ENCODE results near the gene CAMSAP1. TPM values are rescaled to one million over a fixed set of nuclear protein-coding genes. Genes with fewer than 3 reads are reported as not detected.

Gene CAMSAP1
- total and polyA plus RNA-seq, 4 donors = 5.0 to 29.8 (median 15.1) TPM

DNA sequence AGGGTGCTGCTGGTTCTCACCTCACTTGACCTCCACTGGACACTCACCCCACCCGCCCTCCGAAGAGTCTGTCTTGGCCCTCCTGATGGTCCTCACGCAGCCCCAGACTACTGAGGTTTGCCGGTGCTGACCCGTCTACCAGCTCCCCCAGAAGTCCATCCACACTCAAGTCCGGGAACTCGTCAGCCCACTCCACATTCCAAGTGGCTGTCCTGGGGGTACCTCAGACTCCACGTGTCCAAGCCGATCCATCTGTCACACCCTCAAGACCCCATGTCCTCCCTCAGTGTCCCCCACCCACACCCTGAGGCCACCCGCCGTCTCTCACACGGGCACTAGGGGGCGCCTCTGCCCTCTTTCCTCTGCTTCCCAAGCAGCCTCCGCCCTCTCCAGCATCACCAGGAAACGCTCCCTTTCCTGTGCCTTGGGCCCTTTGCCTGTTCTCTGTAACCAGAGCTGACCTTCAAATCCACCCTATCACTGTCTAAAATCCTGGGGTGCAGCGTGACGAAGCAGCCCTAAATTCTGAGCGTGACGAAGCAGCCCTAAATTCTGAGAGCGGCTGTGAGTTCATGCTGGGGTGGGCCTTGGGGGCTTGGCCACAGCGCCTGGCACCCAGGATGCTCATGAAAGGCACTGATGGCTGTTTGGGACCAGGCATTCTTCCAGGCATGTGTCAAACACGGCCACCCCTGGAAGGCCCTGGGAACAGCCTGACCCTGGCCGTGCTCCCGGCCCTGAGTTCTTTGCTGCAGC is 109.7 kb downstream of the CAMSAP1 start:
- ATAC-seq (ENCODE audit: insufficient read depth, low FRiP score) = no peak
- no peak overlapping the region for H3K9ac ChIP-seq (ENCODE audit: insufficient read depth in 1 of 2, low read length in 2 of 2)
- H3K36me3 ChIP-seq (ENCODE audit: control insufficient read depth in 4 of 4, insufficient read depth in 4 of 4, low read length in 4 of 4) = no peaks in the 10 kb centered on the region
- WGBS, 2 donors = 35 to 49% methylated on average over 24 of the region's 24 CpGs
- H3K9me3 ChIP-seq (ENCODE audit: control insufficient read depth in 4 of 4, insufficient read depth in 3 of 4, low read length in 3 of 4) = no peaks in the 10 kb centered on the region
- no peak overlapping the region for H3K27ac ChIP-seq (ENCODE audit: low read depth in 1 of 2, low read length in 1 of 2)
- peak in 2 of 3 donors; percentile 21 to 33 for DNase-seq
- H3K27me3 ChIP-seq (ENCODE audit: control insufficient read depth in 3 of 3, insufficient read depth in 3 of 3, low read length in 2 of 3) = no peaks in the 10 kb centered on the region
- TF ChIP-seq, protein P1, sequence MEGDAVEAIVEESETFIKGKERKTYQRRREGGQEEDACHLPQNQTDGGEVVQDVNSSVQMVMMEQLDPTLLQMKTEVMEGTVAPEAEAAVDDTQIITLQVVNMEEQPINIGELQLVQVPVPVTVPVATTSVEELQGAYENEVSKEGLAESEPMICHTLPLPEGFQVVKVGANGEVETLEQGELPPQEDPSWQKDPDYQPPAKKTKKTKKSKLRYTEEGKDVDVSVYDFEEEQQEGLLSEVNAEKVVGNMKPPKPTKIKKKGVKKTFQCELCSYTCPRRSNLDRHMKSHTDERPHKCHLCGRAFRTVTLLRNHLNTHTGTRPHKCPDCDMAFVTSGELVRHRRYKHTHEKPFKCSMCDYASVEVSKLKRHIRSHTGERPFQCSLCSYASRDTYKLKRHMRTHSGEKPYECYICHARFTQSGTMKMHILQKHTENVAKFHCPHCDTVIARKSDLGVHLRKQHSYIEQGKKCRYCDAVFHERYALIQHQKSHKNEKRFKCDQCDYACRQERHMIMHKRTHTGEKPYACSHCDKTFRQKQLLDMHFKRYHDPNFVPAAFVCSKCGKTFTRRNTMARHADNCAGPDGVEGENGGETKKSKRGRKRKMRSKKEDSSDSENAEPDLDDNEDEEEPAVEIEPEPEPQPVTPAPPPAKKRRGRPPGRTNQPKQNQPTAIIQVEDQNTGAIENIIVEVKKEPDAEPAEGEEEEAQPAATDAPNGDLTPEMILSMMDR (IDR thresholded peaks at IDR 0.05; ENCODE audit: control extremely low read depth, extremely low read depth) = no peak
- H3K4me1 ChIP-seq (ENCODE audit: control insufficient read depth in 5 of 5, insufficient read depth in 5 of 5, low read length in 5 of 5) = peaks cover 0 to 4% (median 0%) of the 10 kb centered on the region in 5 donors
- H3K4me3 ChIP-seq = no peak overlapping the region

DNA sequence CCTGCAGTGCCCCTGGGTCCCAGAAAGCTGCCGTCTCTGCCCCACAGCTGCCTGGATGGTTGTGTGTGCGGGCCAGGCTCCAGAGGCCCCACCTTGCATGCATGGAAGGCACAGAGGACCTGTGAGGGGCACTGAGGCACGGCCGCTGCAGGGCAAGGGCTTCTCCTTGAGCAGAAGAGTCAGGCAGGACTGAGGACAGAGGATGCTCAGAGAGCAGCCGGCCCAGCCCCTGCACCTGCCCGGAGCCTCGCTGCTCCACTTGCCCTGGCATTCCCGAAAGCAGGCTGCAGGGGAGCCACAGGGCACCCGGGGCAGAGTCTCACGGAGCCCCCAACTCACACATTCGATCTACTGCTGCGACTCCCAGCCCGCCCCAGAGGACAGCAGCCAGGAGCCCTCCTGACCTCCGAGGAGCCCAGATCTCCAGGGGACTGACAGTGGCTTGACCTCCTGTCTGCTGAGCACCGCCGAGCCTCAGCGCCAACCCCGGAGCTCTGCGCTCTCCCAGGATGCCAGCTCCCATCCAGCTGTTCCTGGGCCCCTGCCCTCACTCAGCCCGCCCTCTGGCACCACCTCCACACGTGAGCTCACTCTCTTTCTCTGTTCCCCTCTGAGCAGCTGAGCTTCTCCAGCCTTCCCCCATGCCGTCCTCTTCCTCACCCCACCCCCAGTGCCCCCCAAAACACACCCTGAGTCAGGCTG is 110.4 kb downstream of the CAMSAP1 start:
- H3K4me3 ChIP-seq = no peak overlapping the region
- 73 to 81% methylated on average over 22 of the region's 22 CpGs for WGBS, 2 donors
- DNase-seq (no peak), ATAC-seq (ENCODE audit: insufficient read depth, low FRiP score) (no peak)
- peaks cover 0 to 4% (median 0%) of the 10 kb centered on the region in 5 donors for H3K4me1 ChIP-seq (ENCODE audit: control insufficient read depth in 5 of 5, insufficient read depth in 5 of 5, low read length in 5 of 5)
- H3K9ac ChIP-seq (ENCODE audit: insufficient read depth in 1 of 2, low read length in 2 of 2) = no peak overlapping the region
- no peak overlapping the region for H3K27ac ChIP-seq (ENCODE audit: low read depth in 1 of 2, low read length in 1 of 2)
- H3K27me3 ChIP-seq (ENCODE audit: control insufficient read depth in 3 of 3, insufficient read depth in 3 of 3, low read length in 2 of 3) = no peaks in the 10 kb centered on the region
- TF ChIP-seq, protein P1 (IDR thresholded peaks at IDR 0.05; ENCODE audit: control extremely low read depth, extremely low read depth) = no peak
- H3K9me3 ChIP-seq (ENCODE audit: control insufficient read depth in 4 of 4, insufficient read depth in 3 of 4, low read length in 3 of 4) = no peaks in the 10 kb centered on the region
- H3K36me3 ChIP-seq (ENCODE audit: control insufficient read depth in 4 of 4, insufficient read depth in 4 of 4, low read length in 4 of 4) = no peaks in the 10 kb centered on the region

GRCh38 chr9:135795391-135795790 is 112.0 kb downstream of the CAMSAP1 start:
- no peaks in the 10 kb centered on the region for H3K36me3 ChIP-seq (ENCODE audit: control insufficient read depth in 4 of 4, insufficient read depth in 4 of 4, low read length in 4 of 4)
- no peaks in the 10 kb centered on the region for H3K27me3 ChIP-seq (ENCODE audit: control insufficient read depth in 3 of 3, insufficient read depth in 3 of 3, low read length in 2 of 3)
- no peak overlapping the region for H3K4me3 ChIP-seq
- TF ChIP-seq, protein P1 (IDR thresholded peaks at IDR 0.05; ENCODE audit: control extremely low read depth, extremely low read depth) = no peak
- DNase-seq = no peak
- H3K9ac ChIP-seq (ENCODE audit: insufficient read depth in 1 of 2, low read length in 2 of 2) = no peak overlapping the region
- WGBS, 2 donors = 89% methylated on average over 4 of the region's 4 CpGs
- H3K9me3 ChIP-seq (ENCODE audit: control insufficient read depth in 4 of 4, insufficient read depth in 3 of 4, low read length in 3 of 4) = no peaks in the 10 kb centered on the region
- H3K27ac ChIP-seq (ENCODE audit: low read depth in 1 of 2, low read length in 1 of 2) = no peak overlapping the region
- no peak for ATAC-seq (ENCODE audit: insufficient read depth, low FRiP score)
- peaks cover 0 to 4% (median 0%) of the 10 kb centered on the region in 5 donors for H3K4me1 ChIP-seq (ENCODE audit: control insufficient read depth in 5 of 5, insufficient read depth in 5 of 5, low read length in 5 of 5)

Data from lung (tissue), 12 donors.